HEK293T (cell line): ENCODE measurements around the gene PCBP4.

ENCODE experiments used
- BHLHE40 ChIP-seq: fragments of 450-650 bp; IDR thresholded peaks from 2 replicates; pipeline ENCODE4 v1.6.1; 2016; ENCODE audit warnings: mild to moderate bottlenecking, moderate library complexity, borderline replicate concordance
- FOXK2 ChIP-seq: fragments of 450-650 bp; IDR thresholded peaks from 2 replicates; pipeline ENCODE4 v1.6.1; 2016; ENCODE audit warnings: mild to moderate bottlenecking
- L3MBTL2 ChIP-seq: fragments of 450-650 bp; conservative IDR thresholded peaks from 2 replicates; pipeline ENCODE4 v1.6.1; 2016; ENCODE audit warnings: mild to moderate bottlenecking
- NFRKB ChIP-seq: fragments of 450-650 bp; IDR thresholded peaks from 2 replicates; pipeline ENCODE4 v1.6.1; 2016; ENCODE audit warnings: mild to moderate bottlenecking, moderate library complexity
- SP1 ChIP-seq: fragments of 450-650 bp; IDR thresholded peaks from 2 replicates; pipeline ENCODE4 v1.6.1; 2017
- ZNF384 ChIP-seq: fragments of 450-650 bp; IDR thresholded peaks from 2 replicates; pipeline ENCODE4 v1.6.1; 2016

DNA sequence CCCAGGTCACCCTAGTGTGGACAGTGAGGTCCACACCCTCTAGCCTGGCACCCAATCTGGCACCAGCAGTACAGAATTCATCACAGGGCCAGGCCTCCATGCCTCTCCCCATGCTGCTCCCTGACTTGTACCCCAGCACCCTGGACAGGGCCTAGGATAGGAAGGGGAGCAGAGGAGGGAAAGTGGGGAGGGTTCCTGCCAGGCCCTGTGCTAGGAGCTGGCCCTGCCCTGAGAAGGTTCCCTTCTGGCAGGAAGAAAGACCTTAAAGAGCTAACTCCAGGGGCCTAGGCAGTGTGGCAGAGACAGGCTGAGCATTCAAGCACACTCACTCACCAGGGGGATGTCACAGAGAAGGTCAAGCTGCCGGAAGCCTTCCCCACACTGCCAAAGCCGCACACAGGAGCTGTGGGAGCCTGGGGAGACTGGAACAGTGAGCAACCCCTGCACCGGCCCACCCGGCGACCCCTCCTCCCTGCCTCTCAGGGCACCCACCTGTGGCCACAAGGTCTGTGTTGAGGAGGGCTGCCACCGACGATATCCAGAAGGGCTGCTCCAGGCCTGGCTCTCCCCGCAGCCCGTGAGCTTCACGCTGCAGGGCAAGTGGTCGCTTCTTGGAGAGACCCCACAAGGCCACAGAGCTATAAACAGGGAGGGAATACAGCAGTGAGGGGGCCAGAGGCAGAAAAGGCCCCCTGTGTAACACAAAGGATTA, 33.0 kb downstream of the PCBP4 start:
- TF ChIP-seq ZNF384 = no peak
- TF ChIP-seq FOXK2 = no peak
- TF ChIP-seq L3MBTL2 = no peak
- no peak for TF ChIP-seq BHLHE40
- TF ChIP-seq SP1 = no peak
- TF ChIP-seq NFRKB = no peak
